ENCODE measurements around the gene BDP1.
"Not testable (repeated sequence)": the region's sequence is repeated elsewhere in the genome, so short reads cannot be mapped to it uniquely, and the experiment has no call there.

- TF ChIP-seq POLR2A, CTCF (IDR thresholded peaks at IDR 0.05): not testable (repeated sequence)
These were observed 10.4 kb upstream of the BDP1 start for GRCh38 chr5:71445015-71445414.
